DND-41 (cell line): ENCODE results near the gene E2F4.

ENCODE experiments used
- ATAC-seq: fragments of 200-7000 bp; cut with Tn5 transposase; 3 replicates; pipeline ENCODE4 v1.9.1; 2021; ENCODE audit warnings: low read depth; ENCODE audit not compliant: insufficient read depth
- DNase-seq: peaks from one replicate; pipeline ENCODE4 v3.0.0-alpha.2; 2020
- H2AFZ ChIP-seq: 2 replicates; pipeline ENCODE4 v1.6.0; 2012; ENCODE audit warnings: low read depth, low read length
- H3K27ac ChIP-seq: 2 replicates; pipeline ENCODE4 v1.5.1; 2012; ENCODE audit warnings: low read length, inconsistent platforms
- H3K27me3 ChIP-seq: fragments of 200-600 bp; sonication (generic); 2 replicates; pipeline ENCODE4 v1.6.0; 2012; ENCODE audit warnings: low read length, mild to moderate bottlenecking, inconsistent platforms; ENCODE audit not compliant: insufficient read depth, poor library complexity
- H3K36me3 ChIP-seq: 2 replicates; pipeline ENCODE4 v1.5.1; 2012; ENCODE audit warnings: low read length, inconsistent platforms; ENCODE audit not compliant: insufficient read depth
- H3K4me1 ChIP-seq: 2 replicates; pipeline ENCODE4 v1.5.1; 2012; ENCODE audit warnings: mild to moderate bottlenecking, low read length; ENCODE audit not compliant: insufficient read depth
- H3K4me2 ChIP-seq: 2 replicates; pipeline ENCODE4 v1.6.0; 2012; ENCODE audit warnings: mild to moderate bottlenecking, moderate library complexity, low read length, inconsistent platforms; ENCODE audit not compliant: insufficient read depth
- H3K4me3 ChIP-seq, 2 experiments: fragments of 200-600 bp in 1 of 2; shearing (Covaris generic) in 1 of 2; 2 replicates each; pipeline ENCODE4 v1.5.1; 2012 to 2016; ENCODE audit warnings: inconsistent platforms in 2 of 2, low read length in 2 of 2, mild to moderate bottlenecking in 2 of 2, low read depth in 1 of 2, moderate library complexity in 1 of 2
- H3K79me2 ChIP-seq: 2 replicates; pipeline ENCODE4 v1.6.0; 2012; ENCODE audit warnings: low read length, inconsistent platforms; ENCODE audit not compliant: insufficient read depth
- H3K9ac ChIP-seq: 2 replicates; pipeline ENCODE4 v1.6.0; 2012; ENCODE audit warnings: low read depth, mild to moderate bottlenecking, inconsistent platforms, low read length, moderate library complexity
- H3K9me3 ChIP-seq: 2 replicates; pipeline ENCODE4 v1.5.1; 2012; ENCODE audit warnings: low read length, moderate library complexity, mild to moderate bottlenecking, inconsistent platforms; ENCODE audit not compliant: insufficient read depth, severe bottlenecking
- H4K20me1 ChIP-seq: 2 replicates; pipeline ENCODE4 v1.6.0; 2012; ENCODE audit warnings: low read length; ENCODE audit not compliant: insufficient read depth
- CTCF ChIP-seq: IDR thresholded peaks from 2 replicates; pipeline ENCODE4 v1.5.1; 2012; ENCODE audit warnings: borderline replicate concordance, low read length, moderate library complexity, mild to moderate bottlenecking; ENCODE audit not compliant: poor library complexity, severe bottlenecking; ENCODE audit errors: extremely low read depth
- EZH2 ChIP-seq: IDR thresholded peaks from 3 replicates; pipeline ENCODE4 v1.6.1; 2012; ENCODE audit warnings: borderline replicate concordance, low read depth, mild to moderate bottlenecking, moderate library complexity, low read length, inconsistent platforms; ENCODE audit not compliant: severe bottlenecking

E2F4 gene

GRCh38 chr16:67185651-67186134 is 6.3 kb upstream of the E2F4 start:
- Histone ChIP-seq H3K4me1 (peaks cover 47% of the 10 kb centered on the region), H3K36me3 (no peaks in the 10 kb centered on the region), H3K9ac (peak overlapping the region; percentile 9; the same call in 1 of the 2 replicates), H3K4me3 (peak overlapping the region in 1 of 2 experiments; percentile 87; a peak in 2 of 4 replicates), H3K4me2 (peak overlapping the region; percentile 99), H3K9me3 (no peaks in the 10 kb centered on the region), H2AFZ (peak overlapping the region; percentile 40; the same call in 1 of the 2 replicates), H3K79me2 (peaks cover 24% of the 10 kb centered on the region), H4K20me1 (peaks cover 3% of the 10 kb centered on the region; the same call in 1 of the 2 replicates), H3K27me3 (no peaks in the 10 kb centered on the region), H3K27ac (no peak overlapping the region)
- ATAC-seq (no peak), DNase-seq (no peak)
- TF ChIP-seq EZH2 = no peak
- no peak for TF ChIP-seq CTCF

DNA sequence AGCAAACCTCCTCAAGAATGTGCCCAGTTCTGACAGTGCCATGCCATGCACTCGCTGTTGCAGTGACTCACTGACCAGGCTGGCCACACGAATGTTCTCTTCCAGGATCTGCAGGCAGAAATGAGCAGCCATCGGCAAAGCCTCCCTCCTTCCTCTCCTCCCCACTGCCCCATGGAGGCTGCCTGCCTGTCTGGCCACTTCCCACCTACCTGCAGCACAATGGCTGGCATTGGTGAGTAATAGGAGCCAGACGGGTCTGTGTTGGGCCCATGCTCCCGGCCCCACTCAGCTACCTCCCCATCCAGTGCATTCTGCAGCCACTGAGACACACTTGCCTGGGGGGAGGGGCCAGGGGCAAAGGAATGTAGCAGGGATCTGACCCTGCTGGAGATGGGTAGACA is 5.4 kb upstream of the E2F4 start:
- Histone ChIP-seq H3K79me2 (peaks cover 20% of the 10 kb centered on the region), H2AFZ (no peak overlapping the region), H3K4me2 (no peak overlapping the region), H3K9ac (no peak overlapping the region), H3K27ac (no peak overlapping the region), H3K36me3 (no peaks in the 10 kb centered on the region), H3K9me3 (no peaks in the 10 kb centered on the region), H3K4me1 (peaks cover 47% of the 10 kb centered on the region), H3K4me3 (no peak overlapping the region), H4K20me1 (peaks cover 3% of the 10 kb centered on the region; the same call in 1 of the 2 replicates), H3K27me3 (no peaks in the 10 kb centered on the region)
- no peak for TF ChIP-seq CTCF
- no peak for TF ChIP-seq EZH2
- no peak for DNase-seq
- ATAC-seq = no peak

DNA sequence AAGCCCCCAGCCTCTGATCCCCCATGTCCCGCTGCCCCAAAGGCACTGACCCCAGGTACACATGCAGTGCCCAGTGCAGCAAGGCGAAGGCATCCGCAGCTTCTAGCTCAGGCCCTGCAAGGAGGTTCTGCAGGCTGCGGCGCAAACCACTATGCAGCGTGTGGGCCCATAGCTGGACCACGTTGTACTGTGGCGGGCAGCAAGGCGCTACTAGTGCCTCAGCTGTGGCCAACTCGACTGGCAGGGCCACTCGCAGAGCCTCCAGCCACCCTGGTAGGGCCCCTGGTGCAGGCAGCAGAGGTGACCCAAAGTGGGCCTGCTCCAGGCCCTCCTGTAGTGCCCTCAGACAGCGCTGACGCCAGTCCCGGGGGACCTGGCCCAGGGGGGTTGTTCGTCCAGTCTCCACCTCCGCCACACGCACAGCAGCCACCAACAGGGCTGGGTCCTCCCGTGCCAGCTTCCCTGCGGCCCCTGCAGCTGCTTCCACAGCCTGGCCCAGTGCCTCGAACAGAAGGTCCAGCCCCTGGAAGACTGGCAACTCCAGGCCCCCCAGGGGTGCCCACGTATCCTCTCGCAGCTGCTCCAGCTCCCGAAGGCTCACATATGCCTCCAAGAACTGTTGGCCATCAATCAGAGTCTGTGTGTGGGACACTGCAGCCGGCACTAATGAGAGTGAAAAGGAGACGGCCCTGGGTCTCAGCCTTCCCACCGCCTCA is 4.6 kb upstream of the E2F4 start:
- Histone ChIP-seq H3K9me3 (no peaks in the 10 kb centered on the region), H3K36me3 (peaks cover 2% of the 10 kb centered on the region; the same call in 1 of the 2 replicates), H4K20me1 (peaks cover 3% of the 10 kb centered on the region), H3K9ac (no peak overlapping the region), H3K4me1 (peaks cover 43% of the 10 kb centered on the region), H3K27ac (no peak overlapping the region), H3K4me3 (no peak overlapping the region), H3K27me3 (no peaks in the 10 kb centered on the region), H3K4me2 (no peak overlapping the region), H2AFZ (no peak overlapping the region), H3K79me2 (peaks cover 23% of the 10 kb centered on the region)
- DNase-seq (no peak), ATAC-seq (no peak)
- TF ChIP-seq EZH2 (no peak), CTCF (no peak)
